Activated T-helper 1 cell treated with anti-CD3 and anti-CD28 coated beads, Interleukin-2, amount 50 U/mL, for 16 hours (primary cell): ENCODE data around the gene PARVA.

Experiments used
- DNase-seq, 2 donors: peaks; one replicate each; pipeline ENCODE4 v3.0.0-alpha.2; 2020; ENCODE audit warnings: low read depth in 1 of 2, low spot score in 1 of 2

PARVA gene

DNA sequence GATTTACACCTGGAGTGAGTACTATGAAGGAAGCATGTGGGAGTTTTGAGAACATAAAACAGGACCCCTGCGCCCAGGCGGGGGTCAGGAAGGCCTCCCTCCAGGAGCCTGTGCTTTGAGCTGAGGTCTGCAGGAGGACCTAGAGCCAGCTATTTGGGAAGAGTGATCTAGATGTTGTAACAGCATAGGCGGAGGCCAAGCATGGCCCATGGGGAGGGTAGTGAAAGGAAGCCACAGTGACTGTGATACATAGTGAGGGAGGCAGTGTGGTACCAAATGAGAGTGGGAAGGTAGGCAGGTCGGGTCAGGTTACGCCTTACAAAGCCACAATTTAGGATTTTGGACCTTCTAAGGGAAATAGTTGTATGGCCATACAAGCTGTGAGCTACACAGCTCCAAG is 147.5 kb downstream of the PARVA start:
- DNase-seq = no peak

DNA sequence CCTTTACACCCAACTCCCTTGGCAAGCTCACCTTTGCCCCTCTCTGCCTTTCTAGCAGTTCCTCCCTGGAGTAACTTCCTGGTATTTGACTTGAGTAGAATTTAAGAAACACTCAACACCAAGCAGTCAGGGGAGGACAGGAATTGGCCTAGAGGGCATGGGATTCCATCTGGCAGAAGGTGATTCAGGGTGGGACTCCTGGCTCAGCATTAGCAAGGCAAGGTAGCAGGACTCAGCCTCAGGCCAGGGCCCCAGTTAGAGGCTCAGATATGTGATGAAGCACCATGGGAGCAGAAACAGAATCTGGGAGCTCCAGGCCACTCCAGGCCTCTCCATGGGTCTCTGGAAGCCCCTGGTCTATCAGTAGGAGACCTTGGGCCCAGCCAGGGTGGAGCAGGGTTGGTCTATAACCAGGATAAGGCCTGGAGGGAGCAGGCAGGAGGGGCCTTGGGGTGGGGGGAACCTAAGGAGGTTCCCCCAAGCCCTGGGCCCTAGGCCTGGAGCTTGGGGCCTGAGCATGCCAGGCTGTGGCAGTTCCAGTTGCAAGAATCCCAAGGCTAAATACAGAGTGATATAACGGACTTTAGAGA is 148.2 kb downstream of the PARVA start:
- DNase-seq = no peak

DNA sequence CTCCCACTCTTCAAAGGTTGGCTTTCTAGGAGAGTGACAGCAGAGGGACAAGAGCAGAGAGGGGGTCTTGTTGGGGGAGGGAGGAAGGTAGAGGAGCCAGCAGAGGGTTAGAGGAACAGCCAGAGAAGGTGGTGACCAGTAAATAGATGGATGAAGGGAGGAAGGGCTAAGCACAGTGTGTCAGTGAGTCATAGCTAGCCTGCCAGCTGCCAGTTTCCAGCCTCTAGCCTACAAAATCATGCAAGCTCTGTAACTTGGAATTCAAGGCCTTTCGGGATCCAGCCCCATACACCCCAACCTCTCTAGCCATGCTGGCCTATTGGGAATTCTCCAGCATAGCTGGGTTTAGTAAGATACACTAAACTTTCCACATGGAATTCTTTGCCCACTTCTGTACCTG is 149.4 kb downstream of the PARVA start:
- no peak for DNase-seq

DNA sequence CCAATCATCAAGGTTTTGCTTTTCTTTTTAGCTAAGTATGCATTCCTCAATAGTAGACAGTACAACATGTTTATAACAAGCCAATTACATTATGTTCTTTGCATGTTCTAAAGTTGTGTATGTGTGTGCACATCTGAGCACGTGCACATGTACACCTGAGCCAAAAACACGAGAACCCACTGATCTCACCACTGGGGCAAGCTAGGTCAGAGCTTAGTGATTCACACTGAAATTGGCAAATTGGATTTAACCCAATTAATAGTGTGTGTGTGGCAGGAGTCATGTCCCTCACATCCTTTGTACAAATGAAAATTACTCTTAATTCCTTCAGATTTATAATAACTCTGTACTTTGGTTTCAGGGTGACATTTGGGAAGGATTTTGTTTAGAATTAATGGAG is 151.1 kb downstream of the PARVA start:
- DNase-seq = no peak

DNA sequence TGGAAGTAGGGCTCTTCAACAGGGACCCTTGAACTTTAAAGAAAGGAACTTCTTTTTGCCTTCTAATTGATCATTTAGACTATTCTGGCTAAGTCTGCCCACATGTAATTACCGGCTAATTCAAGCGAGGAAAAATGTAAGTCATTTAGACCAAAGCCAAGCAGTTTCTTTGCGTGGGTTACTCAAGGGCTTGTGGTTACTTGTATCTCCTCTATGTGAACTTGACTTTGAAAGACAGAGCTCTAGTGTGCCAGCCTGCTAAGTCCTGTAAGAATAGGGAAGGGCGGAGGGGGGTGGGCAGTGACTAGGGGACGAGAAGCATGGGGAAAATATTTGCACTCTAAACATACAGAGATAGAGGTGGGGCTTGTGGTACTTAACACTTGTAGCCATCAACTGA is 151.7 kb downstream of the PARVA start:
- DNase-seq = no peak

DNA sequence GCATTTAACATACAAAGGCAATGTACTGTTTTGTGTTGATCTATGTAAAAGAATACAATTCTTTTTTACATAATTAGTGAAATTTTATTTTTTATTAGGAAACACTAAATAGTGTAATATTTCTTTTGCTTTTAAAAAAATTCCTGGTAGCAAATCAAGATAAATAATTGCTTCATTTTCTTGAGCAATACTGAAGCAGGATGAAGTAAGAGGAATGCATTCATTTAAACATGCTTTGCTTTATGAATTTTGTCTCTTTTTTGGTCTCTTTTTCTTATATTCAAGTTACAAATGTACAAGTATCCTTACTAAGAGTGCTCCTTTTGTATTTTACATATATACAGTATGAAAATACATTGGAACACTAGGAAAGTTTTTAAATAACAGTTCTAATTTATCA is 152.4 kb downstream of the PARVA start:
- DNase-seq = no peak

DNA sequence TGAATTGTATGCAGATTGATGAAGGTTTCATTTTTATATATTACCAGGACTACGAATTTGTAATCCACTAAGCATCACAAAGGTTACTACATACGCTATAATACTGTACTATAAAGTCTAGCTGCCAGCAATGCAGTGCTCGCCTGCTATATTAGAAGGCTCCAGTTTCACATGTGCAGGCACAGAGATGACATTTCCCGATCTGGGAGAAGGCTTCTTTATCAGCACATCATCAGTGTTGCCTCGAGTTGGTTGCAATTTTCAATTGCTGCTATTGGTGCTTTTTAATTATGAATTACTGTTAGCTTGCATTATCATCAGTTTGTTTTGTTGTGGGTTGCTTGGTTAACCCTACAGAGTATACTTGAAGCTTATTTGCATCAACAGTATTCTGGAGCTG is 153.6 kb downstream of the PARVA start:
- DNase-seq = no peak

DNA sequence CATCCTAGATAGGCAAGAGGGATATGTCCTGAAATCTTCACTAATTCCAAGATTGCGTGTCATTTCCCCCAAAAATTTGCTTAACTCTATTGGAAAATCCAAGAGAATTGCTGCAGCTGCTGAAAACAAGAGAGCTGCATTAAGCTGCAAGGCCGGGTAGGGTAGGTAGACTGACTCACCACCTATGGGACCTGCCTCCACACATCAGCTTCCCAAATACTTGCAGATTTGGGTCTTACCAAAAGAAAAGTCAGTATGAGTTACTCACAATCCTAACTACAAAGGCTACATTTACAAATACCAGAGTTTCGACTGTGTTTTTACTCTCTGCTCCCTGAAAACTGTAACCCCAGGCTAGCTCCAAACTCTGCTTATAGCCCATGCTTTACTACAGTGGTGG is 154.3 kb downstream of the PARVA start:
- DNase-seq = no peak

DNA sequence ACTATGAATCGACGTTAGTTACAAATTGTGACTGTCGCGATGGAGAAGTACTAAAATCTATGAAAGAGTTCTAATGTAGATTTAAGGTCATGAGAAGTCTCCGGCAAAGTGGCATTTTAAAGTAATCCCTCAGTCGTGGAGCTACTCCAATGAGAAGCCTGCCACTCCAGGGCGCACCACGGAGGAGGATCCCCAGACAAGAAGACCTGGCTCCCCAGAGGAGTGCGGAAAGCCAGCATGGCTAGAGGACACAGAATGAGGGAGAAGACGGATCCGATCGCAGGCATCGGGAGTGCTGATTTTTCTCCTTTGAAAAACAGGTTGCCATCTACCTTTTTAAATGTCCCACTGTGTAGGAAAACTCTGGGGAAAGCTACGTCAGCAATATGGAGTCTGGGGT is 155.2 kb downstream of the PARVA start:
- no peak for DNase-seq

DNA sequence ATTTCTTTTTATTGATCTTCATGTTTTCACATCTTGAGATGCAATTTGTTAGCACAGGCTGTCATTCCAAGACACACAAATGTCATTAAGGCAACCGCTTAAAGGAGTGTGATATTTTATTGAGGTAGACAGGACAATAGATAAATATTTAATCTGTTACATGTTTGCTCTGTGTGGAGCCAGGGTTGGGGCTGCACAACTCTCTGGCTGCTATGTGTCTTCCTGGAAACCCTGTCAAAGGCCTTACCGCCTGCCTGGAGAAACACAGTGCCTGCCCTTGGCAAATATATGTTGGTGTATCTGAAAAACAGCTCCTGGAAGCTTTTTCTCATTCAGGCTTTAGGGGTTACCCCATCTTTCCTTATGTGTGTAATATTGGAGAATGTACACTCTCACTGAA is 157.2 kb downstream of the PARVA start:
- no peak for DNase-seq

DNA sequence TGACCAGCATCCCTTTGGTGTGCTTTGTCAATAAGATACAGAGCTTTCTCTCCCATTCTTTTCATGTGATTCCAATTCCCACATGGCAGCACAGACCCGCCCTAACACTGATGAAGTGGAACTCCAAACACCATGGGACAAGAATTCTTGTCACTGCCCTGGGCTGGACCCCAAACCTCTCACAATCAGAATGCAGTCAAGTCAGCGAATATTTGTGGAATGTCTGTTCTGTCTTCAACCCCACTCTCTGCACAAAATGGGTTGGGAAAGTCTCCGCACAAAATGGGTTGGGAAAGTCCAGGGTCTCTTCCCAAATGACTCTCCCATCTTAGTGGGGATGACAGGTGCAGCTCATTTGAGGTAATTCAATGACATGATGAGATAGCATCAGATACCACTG is 157.9 kb downstream of the PARVA start:
- DNase-seq = no peak

DNA sequence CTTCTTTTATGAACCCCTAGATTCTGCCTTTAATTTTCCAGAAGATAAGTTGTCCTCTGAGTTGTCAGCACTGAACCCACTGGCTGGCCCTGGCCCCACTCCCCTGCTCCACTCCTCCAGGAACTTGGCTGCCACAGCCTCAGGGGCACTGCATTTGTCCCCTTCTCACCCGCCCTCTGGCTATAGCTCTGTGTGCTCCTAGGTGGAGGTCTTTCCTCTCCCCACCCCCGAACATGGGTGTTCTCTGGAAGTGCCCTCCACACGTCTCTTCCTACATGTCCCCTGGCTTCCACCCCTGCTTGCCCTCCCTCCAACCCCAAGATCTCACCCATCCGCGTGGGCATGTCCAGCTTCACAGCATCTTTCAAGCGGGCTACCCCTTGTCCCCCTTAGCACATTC is 159.2 kb downstream of the PARVA start:
- DNase-seq = no peak

DNA sequence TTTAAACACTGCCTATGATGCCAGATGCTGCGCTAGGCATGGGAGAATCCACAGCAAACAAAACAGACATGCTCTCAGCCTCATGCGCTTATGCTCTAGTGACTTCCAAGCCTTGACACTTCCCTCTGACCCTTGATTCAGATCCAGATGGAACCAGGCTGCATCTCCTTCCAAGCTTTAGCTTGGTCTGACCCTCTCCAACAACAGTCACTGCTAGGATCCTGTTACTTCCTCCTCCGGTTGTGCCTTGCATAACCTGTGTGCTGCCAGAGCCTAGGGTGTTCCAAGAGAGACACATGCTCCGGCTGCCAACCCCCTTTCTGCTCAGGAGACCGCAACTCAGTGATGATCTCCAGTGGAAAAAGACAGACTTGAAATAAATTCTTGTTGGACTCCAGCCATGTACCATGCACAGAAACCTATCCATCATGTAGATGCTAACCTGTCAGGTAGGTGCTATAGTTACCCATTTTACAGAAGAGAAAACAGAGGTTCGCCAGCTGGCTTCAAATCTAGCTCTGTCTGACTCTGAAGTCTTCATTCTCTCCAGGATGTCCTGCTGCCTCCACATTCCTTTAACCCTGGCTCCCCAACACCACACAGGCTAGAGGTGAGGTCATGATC is 160.5 kb downstream of the PARVA start:
- no peak for DNase-seq

DNA sequence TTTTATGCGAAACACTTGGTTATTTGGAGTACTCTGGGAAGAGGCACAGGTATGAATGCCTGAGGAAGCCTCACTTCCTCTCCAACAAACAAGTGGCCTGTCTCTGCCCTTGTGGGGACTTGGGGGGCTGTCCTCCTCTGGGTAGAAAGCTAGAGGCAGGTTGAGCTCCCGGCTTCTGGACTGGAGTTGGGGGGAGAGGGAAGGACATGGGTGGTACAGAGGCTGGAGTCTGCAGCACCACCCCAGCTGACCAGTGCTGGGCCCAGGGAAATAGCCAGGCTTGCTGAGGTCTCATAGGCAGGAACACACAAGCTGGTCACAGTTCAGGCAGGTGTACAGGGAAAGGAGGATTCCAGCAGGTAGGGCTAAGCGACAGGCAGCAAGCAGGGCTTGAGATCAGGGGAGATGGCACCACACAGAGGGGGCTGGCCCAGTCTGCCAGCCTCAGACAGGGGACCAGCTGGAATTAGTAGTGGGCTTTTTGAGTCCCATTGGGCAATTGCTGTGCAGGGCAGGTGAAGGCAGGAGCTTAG is 161.6 kb downstream of the PARVA start:
- no peak for DNase-seq

DNA sequence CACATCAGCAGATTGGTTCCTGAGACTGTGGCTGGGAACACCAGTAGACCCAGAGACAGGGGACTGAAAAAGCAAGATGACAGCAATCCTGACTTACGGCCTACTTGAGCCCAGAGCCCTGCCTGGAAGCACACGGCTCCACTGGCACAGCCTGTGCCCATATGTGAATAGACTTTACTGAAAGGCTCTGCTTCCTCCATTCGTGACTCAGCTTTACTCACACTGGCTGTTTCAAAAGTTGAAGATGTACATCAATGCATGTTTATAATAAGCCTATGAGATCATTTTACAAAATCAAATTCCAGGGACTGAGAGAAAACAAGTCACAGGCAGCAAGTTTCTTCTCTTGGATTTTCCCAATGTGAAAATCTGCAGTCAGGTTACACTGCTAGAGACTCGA is 162.2 kb downstream of the PARVA start:
- DNase-seq = no peak

DNA sequence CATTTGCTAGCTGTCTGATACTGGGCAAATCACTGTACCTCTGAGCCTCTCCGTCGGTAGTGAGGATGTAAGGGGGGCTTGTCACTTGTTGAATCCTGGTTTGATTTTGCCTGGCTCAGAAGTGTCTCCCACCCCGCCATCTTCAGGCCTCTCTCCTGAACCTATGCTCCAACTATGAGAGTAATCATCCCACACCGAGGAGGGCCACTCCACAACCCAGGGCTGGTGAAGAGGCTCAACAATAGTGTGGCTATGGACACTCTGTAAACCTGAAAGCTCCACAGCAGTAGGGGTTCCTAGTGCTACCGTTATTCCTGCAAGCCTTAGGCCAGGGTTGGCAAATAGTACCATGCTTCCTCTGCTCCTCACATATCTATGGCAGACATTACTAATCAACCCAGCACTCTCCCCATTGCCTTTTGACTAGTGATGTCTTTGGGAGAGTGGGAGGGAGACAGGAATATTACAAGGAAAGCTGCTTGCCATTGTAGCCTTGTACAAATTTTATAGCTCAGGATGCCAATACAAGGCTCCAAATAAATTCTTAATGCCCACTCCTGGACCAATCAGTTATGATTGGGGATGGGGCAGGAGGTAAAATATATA is 162.8 kb downstream of the PARVA start:
- DNase-seq = no peak

DNA sequence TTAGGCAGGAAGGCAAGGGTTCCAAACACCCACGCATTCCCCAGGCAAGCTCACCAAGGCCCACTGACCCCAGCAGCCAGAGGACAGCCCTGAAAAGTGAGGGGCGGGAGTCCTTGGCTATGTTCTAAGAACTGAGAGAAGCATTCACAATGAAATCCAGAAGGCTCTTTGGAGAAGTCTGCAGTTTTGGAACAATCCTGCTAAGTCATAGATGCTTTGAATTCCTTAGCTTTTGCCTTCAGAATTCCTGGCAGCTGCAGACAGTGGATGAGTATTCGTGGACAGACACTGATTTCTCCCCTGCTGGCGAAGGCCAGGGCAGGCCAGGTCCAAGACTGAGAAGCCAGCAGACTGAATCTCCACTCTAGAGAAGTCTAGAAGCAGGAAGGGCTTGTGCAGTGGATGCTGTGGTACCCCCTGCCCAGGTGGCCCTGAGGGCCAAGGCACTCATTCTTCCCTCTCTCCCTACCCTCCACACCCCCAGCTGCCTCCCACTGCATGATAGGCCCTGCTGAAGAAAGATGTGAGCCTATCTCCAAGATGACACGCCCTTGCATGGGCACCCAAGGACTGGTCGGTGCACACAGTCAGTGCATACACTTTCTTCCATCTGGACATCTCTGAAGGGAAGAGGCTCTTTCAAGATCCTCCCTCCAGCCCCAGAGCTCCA is 163.7 kb downstream of the PARVA start:
- no peak for DNase-seq

DNA sequence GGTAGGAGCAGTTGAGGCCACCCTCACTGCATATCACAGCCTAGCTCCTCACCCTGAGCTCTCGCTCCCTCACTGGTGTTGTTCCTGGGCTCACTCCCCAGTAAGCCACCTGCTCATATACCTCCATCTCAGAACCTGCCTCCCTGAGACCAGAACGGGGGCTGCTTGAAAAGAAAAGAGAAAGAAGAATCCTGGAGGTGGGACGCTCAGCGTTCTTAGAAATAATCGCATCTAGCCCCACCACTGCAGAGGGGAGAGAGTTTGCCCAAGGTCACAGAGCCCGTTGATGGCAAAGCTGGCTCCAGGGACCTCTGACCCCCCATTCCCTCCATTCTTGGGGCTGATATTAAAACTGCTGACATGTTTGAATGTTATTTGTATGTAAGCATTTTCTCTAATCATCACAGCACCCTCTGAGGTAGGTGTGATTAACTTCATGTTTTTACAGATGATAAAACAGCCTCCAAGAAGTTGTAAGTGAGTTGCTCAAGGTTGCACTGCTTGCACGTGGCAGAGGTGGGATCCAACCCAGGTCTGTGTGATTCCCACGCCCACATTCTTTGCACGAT is 164.3 kb downstream of the PARVA start:
- DNase-seq = no peak

DNA sequence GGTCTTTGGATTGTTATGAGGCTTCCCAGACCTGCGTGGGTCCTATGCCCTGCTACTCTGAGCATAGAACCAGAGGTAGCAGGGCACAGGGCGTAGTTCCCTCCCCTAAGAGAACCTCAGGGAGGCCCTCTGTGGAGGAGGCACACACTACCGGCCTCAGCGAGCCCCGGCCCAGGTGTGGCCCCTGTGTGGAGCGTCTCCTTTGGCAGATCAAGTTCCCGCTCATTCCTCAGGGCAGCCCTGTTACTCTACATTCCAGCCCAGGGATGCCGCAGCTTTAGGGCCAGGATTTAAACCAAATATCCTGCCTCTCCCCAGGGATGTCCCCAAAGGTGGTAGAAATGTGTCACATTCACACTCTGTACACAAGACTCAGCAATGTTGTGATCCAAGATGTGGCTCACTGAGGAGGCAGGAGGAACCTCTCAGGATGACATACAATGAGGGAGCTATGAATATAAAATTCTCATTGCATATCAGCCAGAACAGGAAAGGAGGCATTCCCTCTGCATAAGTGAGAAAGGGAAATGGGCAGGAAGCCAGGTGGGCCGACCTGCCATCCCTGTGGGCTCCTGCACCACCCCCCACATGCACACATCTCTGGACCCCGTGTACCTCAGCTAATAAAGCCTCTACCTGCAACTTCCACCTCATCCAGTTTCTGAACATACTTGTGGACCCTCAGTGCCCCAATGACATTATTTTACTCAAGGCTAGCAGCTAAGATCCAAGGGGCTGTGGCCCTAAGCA is 165.0 kb downstream of the PARVA start:
- no peak for DNase-seq

DNA sequence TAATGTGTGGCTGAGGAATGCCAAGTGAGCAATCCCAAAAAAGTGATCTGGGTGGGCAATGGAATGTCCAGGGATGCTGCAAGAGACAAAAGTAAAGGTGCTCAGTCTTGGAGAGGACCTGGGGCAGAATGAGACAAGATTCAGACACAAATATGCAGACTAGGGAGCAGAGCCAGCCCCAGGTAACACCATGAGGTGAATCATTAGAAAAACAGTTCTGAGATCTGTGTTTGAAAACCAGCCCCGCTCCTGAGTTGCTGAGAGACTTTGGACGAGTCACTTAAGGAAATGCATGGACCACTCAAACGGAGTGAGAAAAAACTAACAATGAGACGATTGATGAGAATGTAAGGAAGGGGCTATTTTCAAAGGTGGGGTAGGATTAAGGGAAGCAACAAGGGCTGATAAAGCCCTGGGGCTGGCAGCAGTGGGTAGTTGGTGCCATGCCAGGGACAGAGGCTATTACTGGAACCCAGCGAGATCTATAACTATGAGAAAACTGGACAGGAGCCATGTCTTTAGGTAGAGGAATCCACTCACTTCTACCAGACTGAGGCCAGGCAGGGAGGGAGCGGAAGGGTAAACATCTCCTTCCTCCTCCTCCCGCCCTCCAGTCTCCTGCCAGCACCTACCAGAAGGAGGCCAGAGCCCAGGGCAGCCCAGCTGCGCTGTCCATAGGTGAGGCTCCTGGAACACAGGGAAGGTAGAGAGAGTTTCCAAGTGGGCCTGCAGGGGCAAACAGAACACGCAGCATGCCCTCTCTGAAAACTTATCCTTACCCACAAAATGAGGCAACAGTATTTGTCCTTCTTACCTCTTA is 166.4 kb downstream of the PARVA start:
- no peak for DNase-seq
